RWPE2 (cell line): ENCODE results near the gene MOB3C.

Experiments used
- ATAC-seq: fragments of 200-7000 bp; cut with Tn5 transposase; 3 replicates; pipeline ENCODE4 v1.9.1; 2021; ENCODE audit warnings: low read depth
- DNase-seq: peaks from one replicate; pipeline ENCODE4 v3.0.0-alpha.2; 2020; ENCODE audit warnings: low spot score
- H3K27ac ChIP-seq: fragments of 450-650 bp; 2 replicates; pipeline ENCODE4 v1.5.1; 2017; ENCODE audit warnings: mild to moderate bottlenecking; ENCODE audit not compliant: poor library complexity, severe bottlenecking
- H3K27me3 ChIP-seq: fragments of 250-450 bp; sonication (Bioruptor Pico); 2 replicates; pipeline ENCODE4 v1.5.1; 2021; ENCODE audit warnings: mild to moderate bottlenecking, moderate library complexity; ENCODE audit not compliant: insufficient read depth, poor library complexity, severe bottlenecking
- H3K36me3 ChIP-seq: fragments of 250-450 bp; sonication (Bioruptor Pico); 2 replicates; pipeline ENCODE4 v1.5.1; 2020; ENCODE audit warnings: low read depth, mild to moderate bottlenecking, moderate library complexity
- H3K4me1 ChIP-seq: fragments of 250-450 bp; sonication (Bioruptor Pico); 2 replicates; pipeline ENCODE4 v1.5.1; 2021; ENCODE audit warnings: mild to moderate bottlenecking, moderate library complexity; ENCODE audit not compliant: insufficient read depth, poor library complexity, severe bottlenecking
- H3K4me3 ChIP-seq: fragments of 250-450 bp; sonication (Bioruptor Pico); 2 replicates; pipeline ENCODE4 v1.5.1; 2021; ENCODE audit warnings: mild to moderate bottlenecking, moderate library complexity; ENCODE audit not compliant: severe bottlenecking
- H3K9me3 ChIP-seq: fragments of 250-450 bp; sonication (Bioruptor Pico); 2 replicates; pipeline ENCODE4 v1.5.1; 2021; ENCODE audit warnings: mild to moderate bottlenecking, moderate library complexity; ENCODE audit not compliant: severe bottlenecking
- TF ChIP-seq, protein P1 (sequence below): fragments of 450-650 bp; IDR thresholded peaks from one replicate; pipeline ENCODE4 v1.5.1; 2017; ENCODE audit warnings: mild to moderate bottlenecking, moderate library complexity; ENCODE audit not compliant: poor library complexity, severe bottlenecking

The MOB3C gene

DNA sequence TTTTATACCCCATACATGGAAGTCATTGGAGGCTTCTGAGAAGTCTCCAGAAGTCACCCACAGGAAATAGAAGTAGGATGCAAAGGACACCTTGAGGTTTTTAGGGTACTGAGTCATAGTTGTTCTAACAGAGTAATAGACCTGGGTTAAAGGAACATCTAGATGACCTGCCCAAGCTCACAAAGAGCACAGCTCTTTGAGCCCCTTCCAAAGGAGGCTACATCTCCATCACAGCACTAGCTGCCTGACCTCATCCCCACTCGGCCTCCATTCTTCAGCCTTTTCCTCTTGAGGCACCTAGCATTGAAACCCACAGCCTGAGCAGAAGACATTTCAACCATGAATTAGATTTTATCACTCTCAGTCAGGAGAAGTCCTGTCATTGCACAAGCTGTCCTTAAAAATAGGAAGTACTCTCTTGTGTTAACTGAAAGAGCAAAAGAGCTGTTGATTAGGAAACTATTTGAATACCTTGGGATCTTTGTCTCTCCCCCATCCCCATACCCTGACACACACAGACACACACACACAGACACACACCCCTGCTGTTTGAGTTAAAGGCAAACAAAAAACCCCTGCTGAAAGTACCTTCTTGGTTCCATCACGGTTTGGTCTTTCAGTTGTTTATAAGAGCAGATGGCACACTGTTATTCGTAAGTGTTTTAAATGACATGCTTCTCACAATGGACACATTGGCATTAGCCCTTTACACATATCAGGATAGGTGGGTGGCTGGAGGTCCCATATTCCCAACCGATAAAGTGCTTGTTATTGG, 34.7 kb downstream of the MOB3C start:
- no peaks in the 10 kb centered on the region for H3K4me1 ChIP-seq

DNA sequence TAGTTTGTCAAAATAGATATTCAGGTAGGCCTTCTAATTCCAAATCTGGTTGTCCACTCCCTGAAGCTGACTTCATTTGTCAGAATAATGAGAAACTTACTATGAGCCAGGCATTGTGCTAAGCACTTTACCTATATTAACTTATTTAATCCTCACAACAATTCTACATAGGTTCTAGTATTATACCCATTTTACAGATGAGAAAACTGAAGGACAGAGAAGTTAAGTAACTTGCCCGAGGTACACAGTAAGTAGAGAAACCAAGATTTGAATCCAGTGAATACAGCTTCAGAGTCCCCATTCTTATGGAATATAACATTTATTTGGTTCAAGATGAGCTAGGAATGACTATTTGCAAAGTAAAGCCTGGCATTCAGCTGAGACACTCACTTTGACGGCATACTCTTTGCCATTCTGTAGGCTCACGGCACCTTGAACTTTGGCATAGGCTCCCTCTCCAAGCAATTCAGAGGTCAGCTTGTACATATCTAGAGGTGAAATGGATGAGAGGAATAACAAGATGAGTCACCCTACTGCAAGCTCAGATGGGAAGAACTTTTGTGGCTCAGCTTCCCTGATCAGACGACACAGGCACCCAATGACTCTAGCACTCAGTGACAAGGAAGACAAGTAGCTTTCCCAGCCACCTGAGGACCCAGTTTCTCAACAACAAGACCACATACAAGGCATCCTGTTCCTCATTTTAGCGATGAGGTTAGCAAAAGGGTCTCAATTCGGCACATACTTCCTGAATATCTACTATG, 36.3 kb downstream of the MOB3C start:
- DNase-seq (no peak), ATAC-seq (no peak)
- no peaks in the 10 kb centered on the region for H3K9me3 ChIP-seq
- H3K27me3 ChIP-seq, result no peaks in the 10 kb centered on the region
- no peak overlapping the region for H3K27ac ChIP-seq
- peaks cover 23% of the 10 kb centered on the region for H3K36me3 ChIP-seq
- no peak overlapping the region for H3K4me3 ChIP-seq
- no peaks in the 10 kb centered on the region for H3K4me1 ChIP-seq
- TF ChIP-seq, protein P1, sequence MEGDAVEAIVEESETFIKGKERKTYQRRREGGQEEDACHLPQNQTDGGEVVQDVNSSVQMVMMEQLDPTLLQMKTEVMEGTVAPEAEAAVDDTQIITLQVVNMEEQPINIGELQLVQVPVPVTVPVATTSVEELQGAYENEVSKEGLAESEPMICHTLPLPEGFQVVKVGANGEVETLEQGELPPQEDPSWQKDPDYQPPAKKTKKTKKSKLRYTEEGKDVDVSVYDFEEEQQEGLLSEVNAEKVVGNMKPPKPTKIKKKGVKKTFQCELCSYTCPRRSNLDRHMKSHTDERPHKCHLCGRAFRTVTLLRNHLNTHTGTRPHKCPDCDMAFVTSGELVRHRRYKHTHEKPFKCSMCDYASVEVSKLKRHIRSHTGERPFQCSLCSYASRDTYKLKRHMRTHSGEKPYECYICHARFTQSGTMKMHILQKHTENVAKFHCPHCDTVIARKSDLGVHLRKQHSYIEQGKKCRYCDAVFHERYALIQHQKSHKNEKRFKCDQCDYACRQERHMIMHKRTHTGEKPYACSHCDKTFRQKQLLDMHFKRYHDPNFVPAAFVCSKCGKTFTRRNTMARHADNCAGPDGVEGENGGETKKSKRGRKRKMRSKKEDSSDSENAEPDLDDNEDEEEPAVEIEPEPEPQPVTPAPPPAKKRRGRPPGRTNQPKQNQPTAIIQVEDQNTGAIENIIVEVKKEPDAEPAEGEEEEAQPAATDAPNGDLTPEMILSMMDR, result no peak

More for the DNA sequence above, 34.7 kb downstream of the MOB3C start:
- TF ChIP-seq, protein P1, result no peak
- Histone ChIP-seq H3K36me3 (peaks cover 23% of the 10 kb centered on the region), H3K27me3 (no peaks in the 10 kb centered on the region), H3K4me3 (no peak overlapping the region), H3K27ac (no peak overlapping the region), H3K9me3 (no peaks in the 10 kb centered on the region)
- no peak for ATAC-seq
- no peak for DNase-seq

DNA sequence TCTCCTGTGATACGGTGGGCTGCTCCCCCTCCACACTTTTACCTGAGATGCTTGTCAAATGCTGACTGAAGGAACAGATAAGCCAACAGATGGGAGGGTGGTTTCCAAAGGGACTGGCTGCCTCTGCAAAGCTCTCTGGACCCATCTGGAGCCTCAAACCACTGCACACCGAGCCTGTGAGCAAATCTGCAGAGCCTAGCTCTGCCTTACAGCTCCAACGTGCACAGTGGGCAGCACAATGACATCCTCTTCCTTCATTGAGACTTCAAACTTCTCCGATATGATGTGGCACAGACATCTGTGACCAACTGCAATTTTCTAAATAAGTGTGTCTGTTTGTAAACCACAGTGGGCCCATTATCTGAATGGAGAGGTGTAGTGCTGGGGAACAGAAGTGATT, 38.9 kb downstream of the MOB3C start:
- H3K27ac ChIP-seq, result no peak overlapping the region
- no peak overlapping the region for H3K4me3 ChIP-seq
- ATAC-seq, result no peak
- H3K36me3 ChIP-seq, result peaks cover 24% of the 10 kb centered on the region
- H3K9me3 ChIP-seq, result no peaks in the 10 kb centered on the region
- no peak for DNase-seq
- TF ChIP-seq, protein P1, result no peak
- H3K27me3 ChIP-seq, result no peaks in the 10 kb centered on the region
- H3K4me1 ChIP-seq, result no peaks in the 10 kb centered on the region

DNA sequence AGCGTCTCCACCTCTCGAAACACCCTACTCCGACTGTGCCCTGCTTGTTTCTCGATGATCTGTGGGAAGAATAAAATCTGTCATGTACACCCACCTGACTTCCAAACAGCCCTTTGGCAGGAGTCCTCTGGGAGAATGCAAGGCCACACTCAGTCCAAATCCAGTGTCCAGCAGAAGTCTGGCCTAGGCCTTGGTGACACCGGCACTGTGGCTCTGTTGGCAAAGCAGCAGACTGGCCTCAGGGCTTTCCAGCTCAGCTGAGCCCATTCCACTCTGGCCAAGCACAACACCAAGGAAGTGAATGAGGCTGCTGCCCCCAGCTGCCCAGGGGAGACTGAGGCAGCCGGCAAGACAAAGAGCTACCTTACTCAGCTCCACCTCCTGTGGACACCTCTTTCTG, 40.0 kb downstream of the MOB3C start:
- Histone ChIP-seq H3K4me1 (no peaks in the 10 kb centered on the region), H3K4me3 (no peak overlapping the region), H3K27me3 (no peaks in the 10 kb centered on the region), H3K27ac (no peak overlapping the region), H3K9me3 (no peaks in the 10 kb centered on the region), H3K36me3 (peaks cover 24% of the 10 kb centered on the region)
- DNase-seq, result no peak
- ATAC-seq, result no peak
- TF ChIP-seq, protein P1, result no peak
